Skeletal muscle satellite cell (primary cell): Measurements from ENCODE around the gene FAM114A2.
A peak's percentile ranks its signal among the peaks of the same experiment; 100 is the strongest.

Experiments used
- H3K27me3 ChIP-seq: 2 replicates; pipeline ENCODE4 v1.7.0; 2013; ENCODE audit warnings: low read length; ENCODE audit not compliant: control insufficient read depth, insufficient read depth
- H3K36me3 ChIP-seq: 2 replicates; pipeline ENCODE4 v1.7.0; 2013; ENCODE audit warnings: mild to moderate bottlenecking, control low read depth, low read length; ENCODE audit not compliant: insufficient read depth
- H3K4me1 ChIP-seq: 2 replicates; pipeline ENCODE4 v1.7.0; 2013; ENCODE audit warnings: low read length; ENCODE audit not compliant: control insufficient read depth, insufficient read depth
- H3K4me2 ChIP-seq: 2 replicates; pipeline ENCODE4 v1.7.0; 2013; ENCODE audit warnings: mild to moderate bottlenecking, low read length
- H3K4me3 ChIP-seq: 2 replicates; pipeline ENCODE4 v1.7.0; 2013; ENCODE audit warnings: low read length
- H3K9ac ChIP-seq: 2 replicates; pipeline ENCODE4 v1.7.0; 2013; ENCODE audit warnings: mild to moderate bottlenecking, low read depth, low read length, moderate library complexity
- H3K9me3 ChIP-seq: replicated peaks from 2 replicates; pipeline ENCODE4 v1.7.0; 2013; ENCODE audit warnings: mild to moderate bottlenecking, control low read depth, low read length

Gene FAM114A2

GRCh38 chr5:153959134-153959957, 79.4 kb downstream of the FAM114A2 start:
- H3K9ac ChIP-seq, result peak overlapping the region; percentile 9

DNA sequence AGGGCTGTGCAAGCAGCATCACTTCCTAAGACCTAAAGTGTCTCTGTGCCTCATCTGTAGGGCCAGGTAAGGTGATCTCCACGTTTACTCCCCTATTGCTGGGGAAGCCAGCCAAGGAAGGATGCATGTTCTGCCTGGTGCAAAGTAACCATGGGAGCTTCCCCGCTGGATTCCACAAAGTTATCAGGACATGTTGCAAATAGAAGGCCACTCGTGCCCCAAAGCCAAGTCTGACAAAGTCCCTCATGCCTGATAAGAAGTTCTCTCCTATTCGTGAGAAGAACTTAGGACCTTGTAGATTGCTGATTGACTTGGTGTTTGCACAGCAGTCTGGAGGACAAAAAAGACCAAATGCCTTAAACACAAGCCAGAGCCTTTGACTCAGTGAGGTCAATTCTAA, 81.5 kb downstream of the FAM114A2 start:
- no peaks in the 10 kb centered on the region for H3K36me3 ChIP-seq
- peaks cover 25% of the 10 kb centered on the region for H3K4me1 ChIP-seq
- no peaks in the 10 kb centered on the region for H3K27me3 ChIP-seq

More at GRCh38 chr5:153959134-153959957, 79.4 kb downstream of the FAM114A2 start:
- Histone ChIP-seq H3K27me3 (no peaks in the 10 kb centered on the region), H3K4me2 (no peak overlapping the region), H3K4me3 (no peak overlapping the region), H3K4me1 (peaks cover 25% of the 10 kb centered on the region), H3K9me3 (no peaks in the 10 kb centered on the region), H3K36me3 (no peaks in the 10 kb centered on the region)

GRCh38 chr5:153953411-153953810, 85.3 kb downstream of the FAM114A2 start:
- H3K27me3 ChIP-seq, result no peaks in the 10 kb centered on the region
- H3K4me1 ChIP-seq, result no peaks in the 10 kb centered on the region
- H3K36me3 ChIP-seq, result no peaks in the 10 kb centered on the region
- no peak overlapping the region for H3K9ac ChIP-seq
- no peak overlapping the region for H3K4me3 ChIP-seq
- no peaks in the 10 kb centered on the region for H3K9me3 ChIP-seq
- H3K4me2 ChIP-seq, result no peak overlapping the region

More for the DNA sequence above, 81.5 kb downstream of the FAM114A2 start:
- Histone ChIP-seq H3K9me3 (no peaks in the 10 kb centered on the region), H3K4me2 (no peak overlapping the region), H3K9ac (no peak overlapping the region), H3K4me3 (no peak overlapping the region)

DNA sequence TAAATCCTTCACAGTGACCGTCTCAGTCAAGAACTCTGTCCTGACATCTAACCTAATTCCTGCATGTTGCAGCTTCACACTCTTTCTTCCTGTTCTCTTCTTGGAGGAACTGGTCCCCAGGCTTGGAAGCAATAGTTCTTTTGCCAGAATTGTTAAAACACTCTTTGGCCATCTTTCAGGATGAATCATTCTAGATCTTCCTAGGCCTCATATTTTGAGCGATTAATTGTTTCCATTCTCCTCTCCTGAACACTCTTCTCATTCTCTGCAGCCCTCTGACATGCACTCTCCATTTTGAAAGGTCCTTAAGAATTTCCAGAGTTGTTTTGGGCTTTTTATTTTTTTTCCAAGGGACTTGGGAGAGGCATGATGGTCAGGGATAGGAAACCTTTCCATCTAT, 85.8 kb downstream of the FAM114A2 start:
- Histone ChIP-seq H3K27me3 (no peaks in the 10 kb centered on the region), H3K9me3 (no peaks in the 10 kb centered on the region), H3K4me2 (no peak overlapping the region), H3K4me3 (no peak overlapping the region), H3K4me1 (no peaks in the 10 kb centered on the region), H3K9ac (no peak overlapping the region), H3K36me3 (no peaks in the 10 kb centered on the region)

DNA sequence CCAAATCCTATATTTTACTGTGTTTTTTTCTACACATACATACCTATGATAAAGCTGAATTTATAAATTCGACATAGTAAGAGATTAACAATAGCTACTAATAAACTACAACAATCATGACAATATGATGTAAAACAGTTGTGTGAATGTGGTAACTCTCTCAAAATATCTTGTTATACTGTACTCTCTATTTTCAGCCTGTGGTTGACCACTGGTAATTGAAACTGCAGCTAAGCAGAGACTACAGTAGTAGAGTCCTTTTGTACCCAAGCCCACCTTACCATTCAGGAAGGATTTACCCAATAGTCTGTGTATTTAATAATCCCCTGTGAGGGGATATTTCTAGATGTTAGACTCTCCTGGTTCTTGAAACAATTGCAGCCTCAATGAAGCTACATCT, 86.7 kb downstream of the FAM114A2 start:
- Histone ChIP-seq H3K4me3 (no peak overlapping the region), H3K4me2 (no peak overlapping the region), H3K4me1 (no peaks in the 10 kb centered on the region), H3K27me3 (no peaks in the 10 kb centered on the region), H3K9ac (no peak overlapping the region), H3K9me3 (no peaks in the 10 kb centered on the region), H3K36me3 (no peaks in the 10 kb centered on the region)

GRCh38 chr5:153941265-153941664, 97.4 kb downstream of the FAM114A2 start:
- Histone ChIP-seq H3K4me3 (no peak overlapping the region), H3K36me3 (no peaks in the 10 kb centered on the region), H3K4me1 (peaks cover 17% of the 10 kb centered on the region), H3K4me2 (no peak overlapping the region), H3K27me3 (no peaks in the 10 kb centered on the region), H3K9me3 (peaks cover 16% of the 10 kb centered on the region), H3K9ac (no peak overlapping the region)
